Measurements from ENCODE around the gene TENM4. TPM values are rescaled to one million over a fixed set of nuclear protein-coding genes. Genes with fewer than 3 reads are reported as not detected.

The TENM4 gene
- total RNA-seq, 1 donor from 2014 or later: 117 TPM

DNA sequence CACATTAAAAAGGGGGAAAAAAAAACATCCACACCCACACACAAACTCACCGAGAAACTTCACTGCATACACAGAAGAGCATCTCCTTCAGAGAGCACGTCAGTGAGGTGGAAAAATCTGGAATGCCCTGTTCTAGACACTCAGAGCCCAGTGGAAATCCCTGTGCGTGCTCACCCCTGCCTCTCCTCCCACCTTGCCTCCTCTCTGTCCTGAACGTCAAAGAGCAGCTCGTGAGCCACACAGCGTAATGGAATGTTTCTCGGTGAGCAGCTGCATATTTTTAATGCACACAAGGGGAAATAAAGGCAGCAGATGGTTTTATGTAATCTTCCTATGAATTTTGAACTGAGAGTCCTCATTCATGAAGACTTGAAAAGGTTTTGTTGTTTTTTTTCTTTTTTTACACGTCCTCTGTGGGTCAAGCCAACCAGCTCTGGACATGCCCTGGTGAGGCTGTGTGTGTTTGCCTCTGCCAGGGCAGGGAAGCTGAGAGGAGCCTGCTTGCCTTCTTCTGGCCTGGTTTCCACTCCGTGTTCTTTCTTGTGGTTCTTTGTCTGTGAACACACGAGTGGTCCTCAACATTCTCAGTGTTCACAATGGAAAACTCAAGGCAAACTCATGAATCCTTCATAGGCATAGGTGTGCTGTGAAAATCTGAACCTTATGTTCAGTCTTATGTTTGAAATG lies 219.2 kb downstream of the TENM4 start:
- H3K9me3 Mint-ChIP-seq (ENCODE audit: low read depth): peaks cover 5% of the 10 kb centered on the region
- peak overlapping the region; percentile 12 for H3K27ac Mint-ChIP-seq
- TF ChIP-seq, protein P1, sequence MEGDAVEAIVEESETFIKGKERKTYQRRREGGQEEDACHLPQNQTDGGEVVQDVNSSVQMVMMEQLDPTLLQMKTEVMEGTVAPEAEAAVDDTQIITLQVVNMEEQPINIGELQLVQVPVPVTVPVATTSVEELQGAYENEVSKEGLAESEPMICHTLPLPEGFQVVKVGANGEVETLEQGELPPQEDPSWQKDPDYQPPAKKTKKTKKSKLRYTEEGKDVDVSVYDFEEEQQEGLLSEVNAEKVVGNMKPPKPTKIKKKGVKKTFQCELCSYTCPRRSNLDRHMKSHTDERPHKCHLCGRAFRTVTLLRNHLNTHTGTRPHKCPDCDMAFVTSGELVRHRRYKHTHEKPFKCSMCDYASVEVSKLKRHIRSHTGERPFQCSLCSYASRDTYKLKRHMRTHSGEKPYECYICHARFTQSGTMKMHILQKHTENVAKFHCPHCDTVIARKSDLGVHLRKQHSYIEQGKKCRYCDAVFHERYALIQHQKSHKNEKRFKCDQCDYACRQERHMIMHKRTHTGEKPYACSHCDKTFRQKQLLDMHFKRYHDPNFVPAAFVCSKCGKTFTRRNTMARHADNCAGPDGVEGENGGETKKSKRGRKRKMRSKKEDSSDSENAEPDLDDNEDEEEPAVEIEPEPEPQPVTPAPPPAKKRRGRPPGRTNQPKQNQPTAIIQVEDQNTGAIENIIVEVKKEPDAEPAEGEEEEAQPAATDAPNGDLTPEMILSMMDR (IDR thresholded peaks at IDR 0.05; ENCODE audit: unreplicated experiment): no peak
- peaks cover 11% of the 10 kb centered on the region for H3K36me3 Mint-ChIP-seq (ENCODE audit: insufficient read depth)
- no peak overlapping the region for H3K4me3 Mint-ChIP-seq (ENCODE audit: low read depth)
- H3K4me1 Mint-ChIP-seq (ENCODE audit: low read depth): peaks cover 7% of the 10 kb centered on the region
- H3K27me3 Mint-ChIP-seq: no peaks in the 10 kb centered on the region
- DNase-seq (ENCODE audit: low spot score, unreplicated experiment): no peak

DNA sequence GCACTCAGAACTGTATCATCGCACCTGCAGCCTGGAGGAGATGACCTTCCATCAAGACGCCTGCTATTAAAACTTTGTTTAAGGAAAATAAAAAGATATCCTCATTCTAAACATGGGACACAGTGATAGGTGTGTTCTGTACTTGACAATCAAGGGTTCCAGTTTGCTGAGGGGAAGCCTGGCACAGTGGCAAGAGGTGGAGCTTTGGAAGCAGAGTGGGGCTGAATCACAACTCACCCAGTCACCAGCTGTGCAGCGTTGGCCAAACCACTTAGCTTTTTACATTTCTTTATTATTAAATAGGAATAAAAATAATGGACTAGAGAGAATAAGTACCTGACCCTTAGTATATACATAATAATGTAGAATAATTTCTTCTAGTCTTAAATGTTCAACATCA lies 220.7 kb downstream of the TENM4 start:
- DNase-seq (ENCODE audit: low spot score, unreplicated experiment): no peak
- Mint-ChIP-seq H3K27ac (no peak overlapping the region), H3K4me3 (ENCODE audit: low read depth) (no peak overlapping the region), H3K9me3 (ENCODE audit: low read depth) (peaks cover 5% of the 10 kb centered on the region), H3K36me3 (ENCODE audit: insufficient read depth) (peaks cover 13% of the 10 kb centered on the region), H3K27me3 (no peaks in the 10 kb centered on the region), H3K4me1 (ENCODE audit: low read depth) (no peaks in the 10 kb centered on the region)
- TF ChIP-seq, protein P1 (IDR thresholded peaks at IDR 0.05; ENCODE audit: unreplicated experiment): no peak

DNA sequence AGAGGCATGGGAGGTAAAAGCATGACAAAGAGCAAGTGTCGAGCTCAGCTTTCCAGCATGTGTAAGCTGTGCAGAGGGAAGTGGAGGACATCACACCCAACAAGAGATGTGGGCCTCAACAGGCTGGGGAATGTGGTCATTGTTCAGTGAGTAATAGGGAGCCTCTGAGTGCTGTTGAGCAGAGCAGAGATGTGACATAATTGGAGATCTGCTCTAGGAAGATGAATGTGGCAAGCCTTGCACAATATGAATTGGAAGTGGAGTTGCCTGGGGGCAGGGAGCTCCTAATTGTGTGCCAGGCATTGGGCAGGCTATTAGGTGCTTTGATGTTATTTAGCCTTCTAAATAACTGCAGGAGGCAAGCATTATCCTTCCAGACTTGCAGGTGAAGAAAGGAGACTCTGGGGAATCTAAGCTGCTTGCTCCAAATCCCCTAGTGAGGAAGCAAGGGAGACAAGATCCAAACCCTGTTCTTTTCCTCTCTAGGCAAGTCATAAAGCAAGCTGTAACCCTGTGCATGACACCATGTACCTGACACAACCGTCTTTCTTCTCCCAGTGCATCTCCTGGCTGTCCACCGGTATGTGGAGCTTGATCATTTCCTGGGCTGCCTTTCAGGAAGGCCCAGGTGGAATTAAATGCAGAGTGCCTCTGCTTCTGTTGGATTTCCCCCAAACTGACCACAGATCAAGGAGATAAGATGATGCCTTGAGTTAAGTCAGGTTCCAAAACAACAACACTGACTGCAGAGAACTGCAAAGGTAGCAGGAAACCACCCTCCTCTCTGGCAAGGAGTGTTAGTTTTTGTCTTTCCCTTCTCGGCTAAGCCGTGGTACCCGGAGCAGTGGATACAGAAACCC lies 221.4 kb downstream of the TENM4 start:
- Mint-ChIP-seq H3K27me3 (no peaks in the 10 kb centered on the region), H3K4me3 (ENCODE audit: low read depth) (no peak overlapping the region), H3K4me1 (ENCODE audit: low read depth) (no peaks in the 10 kb centered on the region), H3K36me3 (ENCODE audit: insufficient read depth) (peaks cover 15% of the 10 kb centered on the region), H3K27ac (no peak overlapping the region), H3K9me3 (ENCODE audit: low read depth) (peaks cover 5% of the 10 kb centered on the region)
- TF ChIP-seq, protein P1 (IDR thresholded peaks at IDR 0.05; ENCODE audit: unreplicated experiment): no peak
- no peak for DNase-seq (ENCODE audit: low spot score, unreplicated experiment)

DNA sequence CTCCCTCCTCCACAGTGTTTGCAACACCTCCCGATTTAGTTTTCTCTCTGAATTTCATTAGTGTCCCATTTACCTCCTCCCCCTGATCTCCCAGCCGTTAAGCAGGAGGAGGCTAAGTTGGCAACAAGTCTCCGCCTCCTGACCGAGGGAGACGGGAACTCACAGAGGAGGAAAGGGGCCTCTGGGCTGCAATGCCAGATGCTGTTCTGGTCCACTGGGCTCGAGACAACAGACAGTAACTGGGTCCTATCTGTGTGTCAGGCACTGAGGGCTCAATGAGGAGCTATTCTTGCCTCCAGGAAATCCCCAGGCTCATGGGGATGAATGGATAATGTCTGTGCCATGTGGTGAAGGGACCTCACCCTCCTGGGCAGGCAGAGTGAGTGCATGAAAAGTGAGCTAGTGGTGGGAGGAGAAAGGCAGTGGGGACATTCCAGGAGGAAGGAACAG lies 228.1 kb downstream of the TENM4 start:
- peaks cover 10% of the 10 kb centered on the region for H3K36me3 Mint-ChIP-seq (ENCODE audit: insufficient read depth)
- no peak overlapping the region for H3K4me3 Mint-ChIP-seq (ENCODE audit: low read depth)
- no peaks in the 10 kb centered on the region for H3K27me3 Mint-ChIP-seq
- TF ChIP-seq, protein P1 (IDR thresholded peaks at IDR 0.05; ENCODE audit: unreplicated experiment): no peak
- no peak overlapping the region for H3K27ac Mint-ChIP-seq
- DNase-seq (ENCODE audit: low spot score, unreplicated experiment): no peak
- no peaks in the 10 kb centered on the region for H3K9me3 Mint-ChIP-seq (ENCODE audit: low read depth)
- no peaks in the 10 kb centered on the region for H3K4me1 Mint-ChIP-seq (ENCODE audit: low read depth)

DNA sequence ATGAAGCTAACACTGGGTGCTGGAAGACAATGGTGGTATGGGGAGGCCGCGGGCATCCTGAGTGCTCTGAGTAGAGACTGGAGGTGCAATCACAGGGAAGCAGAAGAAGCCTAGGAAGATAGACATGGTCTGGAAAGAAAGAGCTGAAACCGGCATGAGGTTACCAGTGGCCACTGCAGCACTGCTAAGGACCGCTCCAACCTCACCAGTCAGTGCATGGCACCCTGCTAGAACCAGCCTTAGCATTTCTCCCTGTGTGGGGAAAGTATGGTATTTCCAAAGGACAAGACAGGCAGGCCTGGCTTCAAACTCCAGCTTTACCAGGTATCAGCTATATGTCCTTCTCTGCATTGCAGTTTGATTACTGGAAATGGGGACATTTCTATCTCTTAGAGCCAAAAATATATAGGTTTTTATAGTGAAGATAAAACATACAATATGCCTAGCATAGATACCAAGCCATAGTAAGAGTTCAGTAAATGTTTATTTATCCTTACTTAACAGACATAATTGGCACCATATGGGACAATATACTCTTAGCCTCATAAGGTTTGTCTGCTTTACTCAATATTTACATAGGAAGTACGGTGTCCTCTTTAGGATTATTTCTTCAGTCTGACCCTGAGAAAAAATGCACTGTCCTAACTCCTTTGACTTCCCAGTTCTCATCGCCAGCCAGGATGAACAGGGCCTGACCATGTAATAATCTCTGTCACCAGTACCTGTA lies 231.1 kb downstream of the TENM4 start:
- no peak overlapping the region for H3K27ac Mint-ChIP-seq
- H3K36me3 Mint-ChIP-seq (ENCODE audit: insufficient read depth): peaks cover 5% of the 10 kb centered on the region
- H3K27me3 Mint-ChIP-seq: no peaks in the 10 kb centered on the region
- DNase-seq (ENCODE audit: low spot score, unreplicated experiment): no peak
- H3K4me3 Mint-ChIP-seq (ENCODE audit: low read depth): no peak overlapping the region
- TF ChIP-seq, protein P1 (IDR thresholded peaks at IDR 0.05; ENCODE audit: unreplicated experiment): no peak
- H3K4me1 Mint-ChIP-seq (ENCODE audit: low read depth): no peaks in the 10 kb centered on the region
- no peaks in the 10 kb centered on the region for H3K9me3 Mint-ChIP-seq (ENCODE audit: low read depth)

All from progenitor cell of endocrine pancreas (in vitro differentiated cells).